ENCODE measurements around the gene LRRN2.

The LRRN2 gene

GRCh38 chr1:204578867-204579664 is 106.5 kb downstream of the LRRN2 start:
- Histone ChIP-seq H3K9me3 (ENCODE audit: control insufficient read depth in 2 of 2, low read length in 2 of 2) (no peaks in the 10 kb centered on the region), H3K4me1 (ENCODE audit: control insufficient read depth in 2 of 2, insufficient read depth in 2 of 2, low read length in 2 of 2) (peaks cover 9 to 11% of the 10 kb centered on the region in 2 donors), H3K4me3 (ENCODE audit: low read length in 2 of 2) (peak overlapping the region; percentile 1 to 60), H3K27me3 (ENCODE audit: control insufficient read depth in 2 of 2, insufficient read depth in 2 of 2, low read length in 2 of 2) (no peaks in the 10 kb centered on the region), H3K27ac (ENCODE audit: low read depth in 2 of 2, low read length in 2 of 2) (peak overlapping the region; percentile 43 to 68), H3K9ac (ENCODE audit: low read depth in 1 of 2, low read length in 2 of 2) (peak overlapping the region in 1 of 2 donors; percentile 2), H3K36me3 (ENCODE audit: control insufficient read depth in 2 of 2, insufficient read depth in 2 of 2, low read length in 2 of 2) (no peaks in the 10 kb centered on the region)

- no peaks in the 10 kb centered on the region for H3K9me3 ChIP-seq (ENCODE audit: control insufficient read depth in 2 of 2, low read length in 2 of 2)
- no peaks in the 10 kb centered on the region for H3K27me3 ChIP-seq (ENCODE audit: control insufficient read depth in 2 of 2, insufficient read depth in 2 of 2, low read length in 2 of 2)
- peaks cover 9 to 11% of the 10 kb centered on the region in 2 donors for H3K4me1 ChIP-seq (ENCODE audit: control insufficient read depth in 2 of 2, insufficient read depth in 2 of 2, low read length in 2 of 2)
- no peaks in the 10 kb centered on the region for H3K36me3 ChIP-seq (ENCODE audit: control insufficient read depth in 2 of 2, insufficient read depth in 2 of 2, low read length in 2 of 2)
- H3K27ac ChIP-seq (ENCODE audit: low read depth in 2 of 2, low read length in 2 of 2): peak overlapping the region in 1 of 2 donors; percentile 27
- H3K9ac ChIP-seq (ENCODE audit: low read depth in 1 of 2, low read length in 2 of 2): no peak overlapping the region
- no peak overlapping the region for H3K4me3 ChIP-seq (ENCODE audit: low read length in 2 of 2)
Observed at GRCh38 chr1:204577794-204578478, 107.6 kb downstream of the LRRN2 start.

- Histone ChIP-seq H3K4me1 (ENCODE audit: control insufficient read depth in 2 of 2, insufficient read depth in 2 of 2, low read length in 2 of 2) (peaks cover 9 to 11% of the 10 kb centered on the region in 2 donors), H3K4me3 (ENCODE audit: low read length in 2 of 2) (no peak overlapping the region), H3K9ac (ENCODE audit: low read depth in 1 of 2, low read length in 2 of 2) (no peak overlapping the region), H3K27ac (ENCODE audit: low read depth in 2 of 2, low read length in 2 of 2) (no peak overlapping the region), H3K27me3 (ENCODE audit: control insufficient read depth in 2 of 2, insufficient read depth in 2 of 2, low read length in 2 of 2) (no peaks in the 10 kb centered on the region), H3K36me3 (ENCODE audit: control insufficient read depth in 2 of 2, insufficient read depth in 2 of 2, low read length in 2 of 2) (no peaks in the 10 kb centered on the region), H3K9me3 (ENCODE audit: control insufficient read depth in 2 of 2, low read length in 2 of 2) (no peaks in the 10 kb centered on the region)
Observed at GRCh38 chr1:204576422-204576821, 109.1 kb downstream of the LRRN2 start.

GRCh38 chr1:204575221-204576190 is 110.0 kb downstream of the LRRN2 start:
- H3K27me3 ChIP-seq (ENCODE audit: control insufficient read depth in 2 of 2, insufficient read depth in 2 of 2, low read length in 2 of 2): no peaks in the 10 kb centered on the region
- H3K9me3 ChIP-seq (ENCODE audit: control insufficient read depth in 2 of 2, low read length in 2 of 2): no peaks in the 10 kb centered on the region
- no peak overlapping the region for H3K27ac ChIP-seq (ENCODE audit: low read depth in 2 of 2, low read length in 2 of 2)
- no peak overlapping the region for H3K9ac ChIP-seq (ENCODE audit: low read depth in 1 of 2, low read length in 2 of 2)
- H3K4me1 ChIP-seq (ENCODE audit: control insufficient read depth in 2 of 2, insufficient read depth in 2 of 2, low read length in 2 of 2): peaks cover 9 to 11% of the 10 kb centered on the region in 2 donors
- H3K4me3 ChIP-seq (ENCODE audit: low read length in 2 of 2): no peak overlapping the region
- H3K36me3 ChIP-seq (ENCODE audit: control insufficient read depth in 2 of 2, insufficient read depth in 2 of 2, low read length in 2 of 2): no peaks in the 10 kb centered on the region

GRCh38 chr1:204574865-204575163 is 110.7 kb downstream of the LRRN2 start:
- Histone ChIP-seq H3K9ac (ENCODE audit: low read depth in 1 of 2, low read length in 2 of 2) (no peak overlapping the region), H3K27ac (ENCODE audit: low read depth in 2 of 2, low read length in 2 of 2) (no peak overlapping the region), H3K9me3 (ENCODE audit: control insufficient read depth in 2 of 2, low read length in 2 of 2) (no peaks in the 10 kb centered on the region), H3K4me1 (ENCODE audit: control insufficient read depth in 2 of 2, insufficient read depth in 2 of 2, low read length in 2 of 2) (peaks cover 9 to 11% of the 10 kb centered on the region in 2 donors), H3K27me3 (ENCODE audit: control insufficient read depth in 2 of 2, insufficient read depth in 2 of 2, low read length in 2 of 2) (no peaks in the 10 kb centered on the region), H3K36me3 (ENCODE audit: control insufficient read depth in 2 of 2, insufficient read depth in 2 of 2, low read length in 2 of 2) (no peaks in the 10 kb centered on the region), H3K4me3 (ENCODE audit: low read length in 2 of 2) (no peak overlapping the region)

GRCh38 chr1:204574016-204574864 is 111.3 kb downstream of the LRRN2 start:
- H3K9ac ChIP-seq (ENCODE audit: low read depth in 1 of 2, low read length in 2 of 2): no peak overlapping the region
- H3K27ac ChIP-seq (ENCODE audit: low read depth in 2 of 2, low read length in 2 of 2): no peak overlapping the region
- no peak overlapping the region for H3K4me3 ChIP-seq (ENCODE audit: low read length in 2 of 2)
- no peaks in the 10 kb centered on the region for H3K9me3 ChIP-seq (ENCODE audit: control insufficient read depth in 2 of 2, low read length in 2 of 2)
- H3K27me3 ChIP-seq (ENCODE audit: control insufficient read depth in 2 of 2, insufficient read depth in 2 of 2, low read length in 2 of 2): no peaks in the 10 kb centered on the region
- peaks cover 8 to 9% of the 10 kb centered on the region in 2 donors for H3K4me1 ChIP-seq (ENCODE audit: control insufficient read depth in 2 of 2, insufficient read depth in 2 of 2, low read length in 2 of 2)
- H3K36me3 ChIP-seq (ENCODE audit: control insufficient read depth in 2 of 2, insufficient read depth in 2 of 2, low read length in 2 of 2): no peaks in the 10 kb centered on the region

- Histone ChIP-seq H3K36me3 (ENCODE audit: control insufficient read depth in 2 of 2, insufficient read depth in 2 of 2, low read length in 2 of 2) (no peaks in the 10 kb centered on the region), H3K4me3 (ENCODE audit: low read length in 2 of 2) (no peak overlapping the region), H3K27ac (ENCODE audit: low read depth in 2 of 2, low read length in 2 of 2) (no peak overlapping the region), H3K27me3 (ENCODE audit: control insufficient read depth in 2 of 2, insufficient read depth in 2 of 2, low read length in 2 of 2) (no peaks in the 10 kb centered on the region), H3K9ac (ENCODE audit: low read depth in 1 of 2, low read length in 2 of 2) (no peak overlapping the region), H3K4me1 (ENCODE audit: control insufficient read depth in 2 of 2, insufficient read depth in 2 of 2, low read length in 2 of 2) (peaks cover 2 to 3% of the 10 kb centered on the region in 2 donors), H3K9me3 (ENCODE audit: control insufficient read depth in 2 of 2, low read length in 2 of 2) (no peaks in the 10 kb centered on the region)
Observed at GRCh38 chr1:204572923-204573922, 112.3 kb downstream of the LRRN2 start.

GRCh38 chr1:204571631-204572030 is 113.9 kb downstream of the LRRN2 start:
- H3K4me1 ChIP-seq (ENCODE audit: control insufficient read depth in 2 of 2, insufficient read depth in 2 of 2, low read length in 2 of 2): no peaks in the 10 kb centered on the region
- H3K9ac ChIP-seq (ENCODE audit: low read depth in 1 of 2, low read length in 2 of 2): no peak overlapping the region
- no peaks in the 10 kb centered on the region for H3K27me3 ChIP-seq (ENCODE audit: control insufficient read depth in 2 of 2, insufficient read depth in 2 of 2, low read length in 2 of 2)
- H3K36me3 ChIP-seq (ENCODE audit: control insufficient read depth in 2 of 2, insufficient read depth in 2 of 2, low read length in 2 of 2): no peaks in the 10 kb centered on the region
- H3K27ac ChIP-seq (ENCODE audit: low read depth in 2 of 2, low read length in 2 of 2): no peak overlapping the region
- H3K9me3 ChIP-seq (ENCODE audit: control insufficient read depth in 2 of 2, low read length in 2 of 2): no peaks in the 10 kb centered on the region
- H3K4me3 ChIP-seq (ENCODE audit: low read length in 2 of 2): no peak overlapping the region
